Suprapubic skin (tissue), 3 donors: ENCODE results near the gene SYNPO2L.

Source experiments
- CTCF ChIP-seq, 2 donors: fragments of 200-600 bp in 1 of 2; fragments of 450-650 bp in 1 of 2; sonication (generic) in 1 of 2; IDR thresholded peaks; one replicate each; pipeline ENCODE4 v1.5.1; 2016 to 2019; ENCODE audit warnings: antibody characterized with exemption in 2 of 2, mild to moderate bottlenecking in 1 of 2, moderate library complexity in 1 of 2
- POLR2A ChIP-seq, 2 donors: fragments of 450-650 bp; IDR thresholded peaks; one replicate each; pipeline ENCODE4 v1.6.1; 2017; ENCODE audit warnings: antibody characterized with exemption in 2 of 2, mild to moderate bottlenecking in 2 of 2, moderate library complexity in 2 of 2

DNA sequence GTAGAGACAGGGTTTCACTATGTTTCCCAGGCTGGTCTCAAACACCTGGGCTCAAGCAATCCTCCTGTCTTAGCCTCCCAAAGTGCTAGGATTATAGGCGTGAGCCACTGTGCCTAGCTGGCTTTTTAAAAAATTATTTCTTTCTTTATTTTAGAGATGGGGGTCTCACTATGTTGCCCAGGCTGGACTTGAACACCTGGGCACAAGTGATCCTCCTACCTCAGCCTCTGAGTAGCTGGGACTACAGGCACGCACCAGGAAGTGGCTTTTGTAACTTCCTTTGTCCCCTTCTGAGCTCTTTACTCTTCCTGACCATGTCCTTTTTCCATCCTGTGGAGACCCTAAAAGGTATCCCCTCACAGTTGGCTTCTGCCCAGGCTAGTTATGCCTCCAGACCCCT is 12.5 kb downstream of the SYNPO2L start:
- TF ChIP-seq POLR2A (IDR thresholded peaks at IDR 0.05) (no peak), CTCF (IDR thresholded peaks at IDR 0.05) (no peak)
